ENCODE measurements around the gene RBBP5. TPM values are rescaled to one million over a fixed set of nuclear protein-coding genes. Genes with fewer than 3 reads are reported as not detected.

The RBBP5 gene
- total RNA-seq, 1 experiment from 2014 or later: 17.3 TPM

DNA sequence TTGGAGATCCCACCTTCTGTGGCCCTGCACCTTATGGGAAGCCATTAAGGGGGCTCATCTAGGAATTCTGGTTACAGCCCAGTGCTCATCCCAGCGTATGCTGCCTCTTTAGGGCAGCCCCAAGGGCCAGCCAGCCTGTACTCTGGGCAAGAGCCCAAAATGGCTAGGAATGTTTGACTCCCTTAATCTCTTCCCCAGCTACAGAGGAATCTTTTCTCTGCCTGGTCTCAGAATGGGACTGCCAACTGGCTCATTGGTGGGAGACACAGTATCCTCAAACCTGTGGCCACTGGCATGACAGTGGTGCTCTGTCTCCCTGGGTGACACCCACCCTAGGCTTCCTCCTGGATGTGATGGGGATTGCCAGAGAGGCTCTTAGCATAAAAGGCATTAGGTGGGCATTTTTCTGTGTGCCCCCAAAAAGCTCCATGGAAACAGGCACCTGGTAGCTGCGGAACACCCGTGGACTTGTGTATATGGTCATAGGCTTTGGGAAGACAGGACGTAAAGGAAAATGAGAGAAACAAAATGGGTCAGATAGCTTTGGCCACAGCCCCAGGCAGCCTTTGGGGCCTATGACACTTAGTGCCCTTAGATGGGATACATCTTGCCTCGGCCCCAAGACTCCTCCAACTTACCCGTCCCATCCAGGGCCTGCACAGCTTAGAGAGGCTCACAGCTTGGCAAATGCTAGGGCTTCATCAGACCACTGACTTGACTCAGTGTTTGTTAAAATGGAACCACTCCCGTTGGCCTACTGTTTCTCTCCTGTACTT is 44.4 kb downstream of the RBBP5 start:
- no peak overlapping the region for H2AK5ac ChIP-seq (ENCODE audit: insufficient read length, low read length)
- no peak overlapping the region for H3K4ac ChIP-seq (ENCODE audit: low read depth, low read length)
- no peak overlapping the region for H2BK15ac ChIP-seq (ENCODE audit: low read depth, low read length)
- no peak overlapping the region for H3K4me3 Mint-ChIP-seq
- H3K27me3 Mint-ChIP-seq (ENCODE audit: low read depth): no peaks in the 10 kb centered on the region; the same call in 1 of the 2 replicates
- no peak overlapping the region for H3K4me2 ChIP-seq (ENCODE audit: insufficient read depth, insufficient read length, low read length)
- H3K27me3 ChIP-seq (ENCODE audit: insufficient read depth, low read length): no peaks in the 10 kb centered on the region
- DNase-seq: no peak
- H3K23me2 ChIP-seq (ENCODE audit: insufficient read length, low read depth, low read length, poor library complexity, severe bottlenecking): no peaks in the 10 kb centered on the region
- H3K23ac ChIP-seq (ENCODE audit: insufficient read length, low read depth, low read length): no peak overlapping the region
- no peak overlapping the region for H4K8ac ChIP-seq (replicated peaks; ENCODE audit: insufficient read length, low read depth, low read length)
- no peak overlapping the region for H3K18ac ChIP-seq (ENCODE audit: insufficient read length, low read depth, low read length)
- H3K27ac Mint-ChIP-seq: no peak overlapping the region
- H2BK20ac ChIP-seq (ENCODE audit: low read depth, low read length, poor library complexity, severe bottlenecking): no peak overlapping the region
- H2BK5ac ChIP-seq (ENCODE audit: insufficient read length, low read length): no peak overlapping the region
- H3K9ac ChIP-seq (ENCODE audit: extremely low read depth, insufficient read length, low read length): no peak overlapping the region
- no CpG with 5 or more reads among the region's 7 CpGs for WGBS (ENCODE audit: extremely low coverage, insufficient read length, low lambda C conversion rate)
- no peak overlapping the region for H3K56ac ChIP-seq (ENCODE audit: insufficient read length, low read depth, low read length)
- H4K20me1 ChIP-seq (ENCODE audit: control insufficient read depth, insufficient read depth, insufficient read length): no peaks in the 10 kb centered on the region
- no peak overlapping the region for H2BK12ac ChIP-seq (ENCODE audit: insufficient read length, low read depth, low read length)
- H2BK120ac ChIP-seq (ENCODE audit: low read depth, low read length, poor library complexity, severe bottlenecking): no peak overlapping the region
- no peaks in the 10 kb centered on the region for H3K4me1 ChIP-seq (ENCODE audit: insufficient read depth, low read length)
- H4K5ac ChIP-seq (ENCODE audit: insufficient read length, low read depth, low read length): no peak overlapping the region
- H3K79me2 ChIP-seq (ENCODE audit: insufficient read depth, low read length): no peaks in the 10 kb centered on the region
- no peaks in the 10 kb centered on the region for H3K4me1 Mint-ChIP-seq
- H2AFZ ChIP-seq (ENCODE audit: low read length): no peak overlapping the region
- TF ChIP-seq, protein P1, sequence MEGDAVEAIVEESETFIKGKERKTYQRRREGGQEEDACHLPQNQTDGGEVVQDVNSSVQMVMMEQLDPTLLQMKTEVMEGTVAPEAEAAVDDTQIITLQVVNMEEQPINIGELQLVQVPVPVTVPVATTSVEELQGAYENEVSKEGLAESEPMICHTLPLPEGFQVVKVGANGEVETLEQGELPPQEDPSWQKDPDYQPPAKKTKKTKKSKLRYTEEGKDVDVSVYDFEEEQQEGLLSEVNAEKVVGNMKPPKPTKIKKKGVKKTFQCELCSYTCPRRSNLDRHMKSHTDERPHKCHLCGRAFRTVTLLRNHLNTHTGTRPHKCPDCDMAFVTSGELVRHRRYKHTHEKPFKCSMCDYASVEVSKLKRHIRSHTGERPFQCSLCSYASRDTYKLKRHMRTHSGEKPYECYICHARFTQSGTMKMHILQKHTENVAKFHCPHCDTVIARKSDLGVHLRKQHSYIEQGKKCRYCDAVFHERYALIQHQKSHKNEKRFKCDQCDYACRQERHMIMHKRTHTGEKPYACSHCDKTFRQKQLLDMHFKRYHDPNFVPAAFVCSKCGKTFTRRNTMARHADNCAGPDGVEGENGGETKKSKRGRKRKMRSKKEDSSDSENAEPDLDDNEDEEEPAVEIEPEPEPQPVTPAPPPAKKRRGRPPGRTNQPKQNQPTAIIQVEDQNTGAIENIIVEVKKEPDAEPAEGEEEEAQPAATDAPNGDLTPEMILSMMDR (conservative IDR thresholded peaks at IDR 0.05): no peak
- H4K91ac ChIP-seq (ENCODE audit: insufficient read length, low read depth, low read length): no peak overlapping the region
- no peaks in the 10 kb centered on the region for H3K9me3 Mint-ChIP-seq
- H3K9me3 ChIP-seq (ENCODE audit: control insufficient read depth, low read depth, low read length): no peaks in the 10 kb centered on the region
- no peak overlapping the region for H3K27ac ChIP-seq (ENCODE audit: insufficient read length, low read depth, low read length)
- H3K79me1 ChIP-seq (ENCODE audit: insufficient read depth, low read depth, low read length, poor library complexity, severe bottlenecking): no peaks in the 10 kb centered on the region
- no peaks in the 10 kb centered on the region; a peak in 1 of 7 replicates for H3K36me3 Mint-ChIP-seq (ENCODE audit: insufficient read depth in 1 of 3, low read depth in 3 of 3)
- no peak overlapping the region for H3K14ac ChIP-seq (ENCODE audit: insufficient read depth, low read length)
- no peak overlapping the region for H3T11ph ChIP-seq (ENCODE audit: low read length)
